ENCODE results near the gene LIPM. TPM values are rescaled to one million over a fixed set of nuclear protein-coding genes. Genes with fewer than 3 reads are reported as not detected.

LIPM gene
- not detected for total RNA-seq

GRCh38 chr10:88802523-88803285, at the start of gene LIPM:
Gene LIPM, plus strand, starts transcription at chr10:88802730. Its CDS starts 167 bp downstream, at chr10:88802897.
- no peak for DNase-seq
- Mint-ChIP-seq H3K27me3 (peaks cover 6% of the 10 kb centered on the region), H3K27ac (no peak within 1 kb of the TSS), H3K4me3 (no peak within 1 kb of the TSS), H3K36me3 (no peaks in the 10 kb centered on the region), H3K9me3 (no peaks in the 10 kb centered on the region), H3K4me1 (no peaks in the 10 kb centered on the region)
- POLR2A ChIA-PET, result no interaction called here
- ATAC-seq (ENCODE audit: low read depth), result no peak

GRCh38 chr10:88754287-88754686, 48.2 kb upstream of the LIPM start:
- H3K36me3 Mint-ChIP-seq, result no peaks in the 10 kb centered on the region
- no peaks in the 10 kb centered on the region for H3K9me3 Mint-ChIP-seq
- POLR2A ChIA-PET, result no interaction called here
- no peak overlapping the region for H3K4me3 Mint-ChIP-seq
- peaks cover 7% of the 10 kb centered on the region for H3K27me3 Mint-ChIP-seq
- DNase-seq, result no peak
- H3K27ac Mint-ChIP-seq, result no peak overlapping the region
- no peaks in the 10 kb centered on the region for H3K4me1 Mint-ChIP-seq
- no peak for ATAC-seq (ENCODE audit: low read depth)

- ATAC-seq (ENCODE audit: low read depth) (no peak), DNase-seq (no peak)
- H3K9me3 Mint-ChIP-seq, result peaks cover 4% of the 10 kb centered on the region
- H3K4me1 Mint-ChIP-seq, result peaks cover 4% of the 10 kb centered on the region
- H3K27me3 Mint-ChIP-seq, result peaks cover 3% of the 10 kb centered on the region
- POLR2A ChIA-PET, result no interaction called here
- H3K4me3 Mint-ChIP-seq, result no peak overlapping the region
- peaks cover 3% of the 10 kb centered on the region for H3K36me3 Mint-ChIP-seq
- no peak overlapping the region for H3K27ac Mint-ChIP-seq
These were observed 46.8 kb upstream of the LIPM start for GRCh38 chr10:88755753-88756152.

GRCh38 chr10:88756660-88757059, 45.9 kb upstream of the LIPM start:
- Mint-ChIP-seq H3K27ac (no peak overlapping the region), H3K9me3 (peaks cover 4% of the 10 kb centered on the region), H3K4me3 (no peak overlapping the region), H3K27me3 (peaks cover 3% of the 10 kb centered on the region), H3K4me1 (peaks cover 4% of the 10 kb centered on the region), H3K36me3 (peaks cover 3% of the 10 kb centered on the region)
- no peak for ATAC-seq (ENCODE audit: low read depth)
- POLR2A ChIA-PET, result no interaction called here
- DNase-seq, result no peak

GRCh38 chr10:88759366-88760101, 43.0 kb upstream of the LIPM start, which contains the start of gene LIPN:
Gene LIPN, plus strand, starts transcription at chr10:88760020. Its CDS starts 1,386 bp downstream, at chr10:88761406.
- H3K9me3 Mint-ChIP-seq, result peaks cover 4% of the 10 kb centered on the region
- peaks cover 4% of the 10 kb centered on the region for H3K4me1 Mint-ChIP-seq
- no peak for ATAC-seq (ENCODE audit: low read depth)
- no peak within 1 kb of the TSS for H3K27ac Mint-ChIP-seq
- peaks cover 3% of the 10 kb centered on the region for H3K27me3 Mint-ChIP-seq
- DNase-seq, result no peak
- peaks cover 3% of the 10 kb centered on the region for H3K36me3 Mint-ChIP-seq
- no peak within 1 kb of the TSS for H3K4me3 Mint-ChIP-seq
- POLR2A ChIA-PET, result no interaction called here

GRCh38 chr10:88762906-88763305, 39.6 kb upstream of the LIPM start:
- Mint-ChIP-seq H3K4me3 (no peak overlapping the region), H3K36me3 (peaks cover 3% of the 10 kb centered on the region), H3K9me3 (peaks cover 4% of the 10 kb centered on the region), H3K27ac (no peak overlapping the region), H3K27me3 (peaks cover 2% of the 10 kb centered on the region), H3K4me1 (peaks cover 4% of the 10 kb centered on the region)
- POLR2A ChIA-PET, result no interaction called here
- no peak for DNase-seq
- ATAC-seq (ENCODE audit: low read depth), result no peak

GRCh38 chr10:88763441-88763840, 39.1 kb upstream of the LIPM start:
- Mint-ChIP-seq H3K36me3 (peaks cover 3% of the 10 kb centered on the region), H3K27me3 (peaks cover 4% of the 10 kb centered on the region), H3K4me3 (no peak overlapping the region), H3K9me3 (peaks cover 4% of the 10 kb centered on the region), H3K27ac (no peak overlapping the region), H3K4me1 (peaks cover 4% of the 10 kb centered on the region)
- DNase-seq (no peak), ATAC-seq (ENCODE audit: low read depth) (no peak)
- POLR2A ChIA-PET, result no interaction called here

- H3K4me1 Mint-ChIP-seq, result peaks cover 4% of the 10 kb centered on the region
- no peak overlapping the region for H3K4me3 Mint-ChIP-seq
- H3K27ac Mint-ChIP-seq, result no peak overlapping the region
- H3K27me3 Mint-ChIP-seq, result peaks cover 4% of the 10 kb centered on the region
- ATAC-seq (ENCODE audit: low read depth) (no peak), DNase-seq (no peak)
- POLR2A ChIA-PET, result no interaction called here
- peaks cover 4% of the 10 kb centered on the region for H3K9me3 Mint-ChIP-seq
- H3K36me3 Mint-ChIP-seq, result peaks cover 3% of the 10 kb centered on the region
These were observed 38.4 kb upstream of the LIPM start for GRCh38 chr10:88764110-88764509.

- ATAC-seq (ENCODE audit: low read depth), result no peak
- no peaks in the 10 kb centered on the region for H3K36me3 Mint-ChIP-seq
- DNase-seq, result no peak
- POLR2A ChIA-PET, result no interaction called here
- H3K9me3 Mint-ChIP-seq, result no peaks in the 10 kb centered on the region
- H3K27ac Mint-ChIP-seq, result no peak overlapping the region
- H3K4me3 Mint-ChIP-seq, result no peak overlapping the region
- H3K4me1 Mint-ChIP-seq, result no peaks in the 10 kb centered on the region
- peaks cover 12% of the 10 kb centered on the region for H3K27me3 Mint-ChIP-seq
These were observed 36.7 kb upstream of the LIPM start for GRCh38 chr10:88765816-88766215.

GRCh38 chr10:88769384-88769783, 33.1 kb upstream of the LIPM start:
- POLR2A ChIA-PET, result no interaction called here
- H3K27ac Mint-ChIP-seq, result no peak overlapping the region
- peaks cover 2% of the 10 kb centered on the region for H3K9me3 Mint-ChIP-seq
- no peak overlapping the region for H3K4me3 Mint-ChIP-seq
- DNase-seq (no peak), ATAC-seq (ENCODE audit: low read depth) (no peak)
- H3K4me1 Mint-ChIP-seq, result no peaks in the 10 kb centered on the region
- peaks cover 17% of the 10 kb centered on the region for H3K27me3 Mint-ChIP-seq
- no peaks in the 10 kb centered on the region for H3K36me3 Mint-ChIP-seq

GRCh38 chr10:88781206-88781605, 21.3 kb upstream of the LIPM start:
- no peak overlapping the region for H3K4me3 Mint-ChIP-seq
- POLR2A ChIA-PET, result interaction anchor here (0.6 kb wide), 1 partner anchor 16 kb away, joined by 3 read pairs; no protein-coding TSS in a partner anchor
- ATAC-seq (ENCODE audit: low read depth), result no peak

GRCh38 chr10:88782222-88782621, 20.3 kb upstream of the LIPM start:
- DNase-seq (no peak), ATAC-seq (ENCODE audit: low read depth) (no peak)
- H3K27ac Mint-ChIP-seq, result no peak overlapping the region
- POLR2A ChIA-PET, result no interaction called here
- no peaks in the 10 kb centered on the region for H3K4me1 Mint-ChIP-seq
- H3K36me3 Mint-ChIP-seq, result no peaks in the 10 kb centered on the region
- peaks cover 12% of the 10 kb centered on the region for H3K27me3 Mint-ChIP-seq
- H3K9me3 Mint-ChIP-seq, result no peaks in the 10 kb centered on the region
- H3K4me3 Mint-ChIP-seq, result no peak overlapping the region

More at GRCh38 chr10:88781206-88781605, 21.3 kb upstream of the LIPM start:
- peaks cover 1% of the 10 kb centered on the region for H3K4me1 Mint-ChIP-seq
- peaks cover 12% of the 10 kb centered on the region for H3K27me3 Mint-ChIP-seq
- no peaks in the 10 kb centered on the region for H3K36me3 Mint-ChIP-seq
- H3K27ac Mint-ChIP-seq, result no peak overlapping the region
- DNase-seq, result no peak
- peaks cover 1% of the 10 kb centered on the region for H3K9me3 Mint-ChIP-seq

- Mint-ChIP-seq H3K36me3 (no peaks in the 10 kb centered on the region), H3K27ac (no peak overlapping the region), H3K4me1 (no peaks in the 10 kb centered on the region), H3K4me3 (no peak overlapping the region), H3K27me3 (peaks cover 6% of the 10 kb centered on the region), H3K9me3 (no peaks in the 10 kb centered on the region)
- DNase-seq, result no peak
- POLR2A ChIA-PET, result no interaction called here
- ATAC-seq (ENCODE audit: low read depth), result no peak
These were observed 18.8 kb upstream of the LIPM start for GRCh38 chr10:88783724-88784123.
